ENCODE data around the gene NEK9.
"Not testable (repeated sequence)": the region's sequence is repeated elsewhere in the genome, so short reads cannot be mapped to it uniquely, and the experiment has no call there.

NEK9 gene

GRCh38 chr14:75153295-75153694, 26.4 kb upstream of the NEK9 start:
- H2BK120ac ChIP-seq (ENCODE audit: low read depth, low read length) = no peak overlapping the region
- H3K36me3 ChIP-seq (ENCODE audit: control insufficient read depth in 1 of 2, insufficient read depth in 2 of 2, low read depth in 1 of 2, low read length in 2 of 2) = peaks cover 8 to 36% of the 10 kb centered on the region in 2 experiments
- H2AK5ac ChIP-seq (ENCODE audit: low read length, severe bottlenecking) = no peak overlapping the region
- DNase-seq = no peak
- no peak overlapping the region for H3K14ac ChIP-seq (ENCODE audit: low read length in 2 of 2)
- no peak overlapping the region for H2BK15ac ChIP-seq (ENCODE audit: low read depth, poor library complexity, severe bottlenecking)
- peaks cover 8% of the 10 kb centered on the region for H3K79me1 ChIP-seq (replicated peaks; ENCODE audit: low read length, poor library complexity, severe bottlenecking)
- no peak overlapping the region for H4K91ac ChIP-seq (ENCODE audit: low read length)
- no peak overlapping the region for H4K8ac ChIP-seq (ENCODE audit: low read length)
- no peaks in the 10 kb centered on the region for H3K4me1 ChIP-seq (ENCODE audit: control insufficient read depth, insufficient read depth, low read depth, low read length)
- WGBS = no CpG with 5 or more reads among the region's 1 CpG
- no peaks in the 10 kb centered on the region for H3K9me3 ChIP-seq (ENCODE audit: control insufficient read depth, low read length)
- H2BK12ac ChIP-seq (ENCODE audit: low read length in 2 of 2) = no peak overlapping the region
- H3K27me3 ChIP-seq (ENCODE audit: control insufficient read depth in 1 of 2, insufficient read depth in 1 of 2, low read length in 2 of 2) = no peaks in the 10 kb centered on the region
- H3K9ac ChIP-seq (ENCODE audit: low read length) = no peak overlapping the region
- H3K4me2 ChIP-seq (ENCODE audit: low read length, poor library complexity, severe bottlenecking) = no peak overlapping the region
- H3K27ac ChIP-seq (ENCODE audit: low read length, poor library complexity, severe bottlenecking) = no peak overlapping the region
- no peak overlapping the region for H3K4ac ChIP-seq (ENCODE audit: low read depth in 1 of 2, low read length in 2 of 2)
- H3K18ac ChIP-seq (ENCODE audit: low read depth in 1 of 2, low read length in 2 of 2) = no peak overlapping the region
- H3K23ac ChIP-seq (ENCODE audit: low read length in 2 of 2) = no peak overlapping the region
- H2BK5ac ChIP-seq (ENCODE audit: low read depth, low read length, poor library complexity, severe bottlenecking) = no peak overlapping the region
- no peak overlapping the region for H3K4me3 ChIP-seq (ENCODE audit: insufficient read depth in 1 of 2, low read depth in 1 of 2, low read length in 2 of 2)
- H2AFZ ChIP-seq (ENCODE audit: low read depth, low read length) = no peak overlapping the region

- Histone ChIP-seq H4K8ac (ENCODE audit: low read length) (no peak overlapping the region), H4K91ac (ENCODE audit: low read length) (no peak overlapping the region), H2BK15ac (ENCODE audit: low read depth, poor library complexity, severe bottlenecking) (no peak overlapping the region), H2BK5ac (ENCODE audit: low read depth, low read length, poor library complexity, severe bottlenecking) (no peak overlapping the region), H3K4ac (ENCODE audit: low read depth in 1 of 2, low read length in 2 of 2) (no peak overlapping the region), H3K9me3 (ENCODE audit: control insufficient read depth, low read length) (no peaks in the 10 kb centered on the region), H2AK5ac (ENCODE audit: low read length, severe bottlenecking) (no peak overlapping the region), H3K79me1 (replicated peaks; ENCODE audit: low read length, poor library complexity, severe bottlenecking) (peaks cover 8% of the 10 kb centered on the region), H3K14ac (ENCODE audit: low read length in 2 of 2) (no peak overlapping the region), H3K36me3 (ENCODE audit: control insufficient read depth in 1 of 2, insufficient read depth in 2 of 2, low read depth in 1 of 2, low read length in 2 of 2) (peaks cover 8 to 40% of the 10 kb centered on the region in 2 experiments), H2AFZ (ENCODE audit: low read depth, low read length) (no peak overlapping the region), H2BK12ac (ENCODE audit: low read length in 2 of 2) (no peak overlapping the region), H2BK120ac (ENCODE audit: low read depth, low read length) (no peak overlapping the region), H3K4me1 (ENCODE audit: control insufficient read depth, insufficient read depth, low read depth, low read length) (no peaks in the 10 kb centered on the region), H3K4me2 (ENCODE audit: low read length, poor library complexity, severe bottlenecking) (no peak overlapping the region), H3K27ac (ENCODE audit: low read length, poor library complexity, severe bottlenecking) (no peak overlapping the region), H3K9ac (ENCODE audit: low read length) (no peak overlapping the region), H3K23ac (ENCODE audit: low read length in 2 of 2) (no peak overlapping the region), H3K27me3 (ENCODE audit: control insufficient read depth in 1 of 2, insufficient read depth in 1 of 2, low read length in 2 of 2) (no peaks in the 10 kb centered on the region), H3K18ac (ENCODE audit: low read depth in 1 of 2, low read length in 2 of 2) (no peak overlapping the region), H3K4me3 (ENCODE audit: insufficient read depth in 1 of 2, low read depth in 1 of 2, low read length in 2 of 2) (no peak overlapping the region)
- no peak for DNase-seq
- no CpG with 5 or more reads among the region's 1 CpG for WGBS
These were observed 25.0 kb upstream of the NEK9 start for GRCh38 chr14:75151851-75152250.

GRCh38 chr14:75150637-75151036, 23.8 kb upstream of the NEK9 start:
- H3K18ac ChIP-seq (ENCODE audit: low read depth in 1 of 2, low read length in 2 of 2); H2AK5ac ChIP-seq (ENCODE audit: low read length, severe bottlenecking); H2AFZ ChIP-seq (ENCODE audit: low read depth, low read length); H3K23ac ChIP-seq (ENCODE audit: low read length in 2 of 2); H3K4me1 ChIP-seq (ENCODE audit: control insufficient read depth, insufficient read depth, low read depth, low read length); H3K4me2 ChIP-seq (ENCODE audit: low read length, poor library complexity, severe bottlenecking); H2BK120ac ChIP-seq (ENCODE audit: low read depth, low read length); H3K27ac ChIP-seq (ENCODE audit: low read length, poor library complexity, severe bottlenecking); H3K4me3 ChIP-seq (ENCODE audit: insufficient read depth in 1 of 2, low read depth in 1 of 2, low read length in 2 of 2); H2BK15ac ChIP-seq (ENCODE audit: low read depth, poor library complexity, severe bottlenecking); H3K9me3 ChIP-seq (ENCODE audit: control insufficient read depth, low read length); H3K9ac ChIP-seq (ENCODE audit: low read length); DNase-seq; H2BK12ac ChIP-seq (ENCODE audit: low read length in 2 of 2); H3K79me1 ChIP-seq (replicated peaks; ENCODE audit: low read length, poor library complexity, severe bottlenecking); H3K14ac ChIP-seq (ENCODE audit: low read length in 2 of 2); H2BK5ac ChIP-seq (ENCODE audit: low read depth, low read length, poor library complexity, severe bottlenecking); H3K27me3 ChIP-seq (ENCODE audit: control insufficient read depth in 1 of 2, insufficient read depth in 1 of 2, low read length in 2 of 2); H3K4ac ChIP-seq (ENCODE audit: low read depth in 1 of 2, low read length in 2 of 2); H4K8ac ChIP-seq (ENCODE audit: low read length); H4K91ac ChIP-seq (ENCODE audit: low read length): not testable (repeated sequence)
- 89% methylated on average over 5 of the region's 6 CpGs for WGBS
- peaks cover 8 to 50% of the 10 kb centered on the region in 2 experiments for H3K36me3 ChIP-seq (ENCODE audit: control insufficient read depth in 1 of 2, insufficient read depth in 2 of 2, low read depth in 1 of 2, low read length in 2 of 2)

GRCh38 chr14:75150150-75150549, 23.3 kb upstream of the NEK9 start:
- no peak overlapping the region for H2BK12ac ChIP-seq (ENCODE audit: low read length in 2 of 2)
- no peak overlapping the region for H2BK15ac ChIP-seq (ENCODE audit: low read depth, poor library complexity, severe bottlenecking)
- peaks cover 7% of the 10 kb centered on the region for H3K79me1 ChIP-seq (replicated peaks; ENCODE audit: low read length, poor library complexity, severe bottlenecking)
- no peak overlapping the region for H3K18ac ChIP-seq (ENCODE audit: low read depth in 1 of 2, low read length in 2 of 2)
- no peak overlapping the region for H3K4ac ChIP-seq (ENCODE audit: low read depth in 1 of 2, low read length in 2 of 2)
- H2BK5ac ChIP-seq (ENCODE audit: low read depth, low read length, poor library complexity, severe bottlenecking) = no peak overlapping the region
- no peak overlapping the region for H4K91ac ChIP-seq (ENCODE audit: low read length)
- H3K9me3 ChIP-seq (ENCODE audit: control insufficient read depth, low read length) = no peaks in the 10 kb centered on the region
- no peak overlapping the region for H3K27ac ChIP-seq (ENCODE audit: low read length, poor library complexity, severe bottlenecking)
- H3K23ac ChIP-seq (ENCODE audit: low read length in 2 of 2) = no peak overlapping the region
- 97% methylated on average over 1 of the region's 2 CpGs for WGBS
- H3K27me3 ChIP-seq (ENCODE audit: control insufficient read depth in 1 of 2, insufficient read depth in 1 of 2, low read length in 2 of 2) = no peaks in the 10 kb centered on the region
- H2AK5ac ChIP-seq (ENCODE audit: low read length, severe bottlenecking) = no peak overlapping the region
- no peak overlapping the region for H4K8ac ChIP-seq (ENCODE audit: low read length)
- DNase-seq = peak; percentile 38
- no peak overlapping the region for H3K4me3 ChIP-seq (ENCODE audit: insufficient read depth in 1 of 2, low read depth in 1 of 2, low read length in 2 of 2)
- H3K4me2 ChIP-seq (ENCODE audit: low read length, poor library complexity, severe bottlenecking) = no peak overlapping the region
- no peaks in the 10 kb centered on the region for H3K4me1 ChIP-seq (ENCODE audit: control insufficient read depth, insufficient read depth, low read depth, low read length)
- no peak overlapping the region for H2BK120ac ChIP-seq (ENCODE audit: low read depth, low read length)
- H3K9ac ChIP-seq (ENCODE audit: low read length) = no peak overlapping the region
- peaks cover 8 to 52% of the 10 kb centered on the region in 2 experiments for H3K36me3 ChIP-seq (ENCODE audit: control insufficient read depth in 1 of 2, insufficient read depth in 2 of 2, low read depth in 1 of 2, low read length in 2 of 2)
- H3K14ac ChIP-seq (ENCODE audit: low read length in 2 of 2) = no peak overlapping the region
- H2AFZ ChIP-seq (ENCODE audit: low read depth, low read length) = no peak overlapping the region
